GM19463 (cell line): ENCODE measurements around the gene PABPC5.

Source experiments
- ATAC-seq: cut with Tn5 transposase; IDR thresholded peaks from one replicate; pipeline ENCODE4 v1.9.1; 2021; ENCODE audit warnings: mild to moderate bottlenecking, moderate library complexity; ENCODE audit not compliant: unreplicated experiment

PABPC5 gene

GRCh38 chrX:91434351-91435168 lies at the start of gene PABPC5:
Gene PABPC5 (plus strand): TSS chrX:91434839. CDS start chrX:91435578, 739 bp downstream.
- ATAC-seq: no peak

- no peak for ATAC-seq
These were observed 45.6 kb upstream of the PABPC5 start for GRCh38 chrX:91389026-91389425.

GRCh38 chrX:91414713-91415112 lies 19.9 kb upstream of the PABPC5 start:
- ATAC-seq: no peak

GRCh38 chrX:91435395-91435794 lies 756 bp downstream of the PABPC5 start:
- ATAC-seq: no peak
